SU-DHL-6 (cell line): ENCODE results near the gene RND3.

ENCODE experiments used
- CTCF ChIP-seq: fragments of 200-600 bp; sonication (generic); IDR thresholded peaks from one replicate; pipeline ENCODE4 v1.5.1; 2017; ENCODE audit warnings: antibody characterized with exemption, mild to moderate bottlenecking, low read length, moderate library complexity; ENCODE audit not compliant: insufficient read depth, poor library complexity, severe bottlenecking
- EZH2phosphoT487 ChIP-seq: fragments of 200-600 bp; sonication (generic), shearing (Covaris generic); conservative IDR thresholded peaks from 2 replicates; pipeline ENCODE4 v1.6.1; 2018; ENCODE audit warnings: mild to moderate bottlenecking, antibody characterized with exemption, low read length, moderate library complexity, mixed read lengths

- TF ChIP-seq EZH2phosphoT487 (no peak), CTCF (no peak)
These were observed 3.0 kb upstream of the RND3 start for GRCh38 chr2:150490466-150490865.
